NCI-H1105 (cell line): Measurements from ENCODE around the gene FOXN1.
"Not testable (repeated sequence)": the region's sequence is repeated elsewhere in the genome, so short reads cannot be mapped to it uniquely, and the experiment has no call there.

Source experiments
- DNase-seq: peaks from one replicate; lab custom pipeline; 2025; lab: John Stamatoyannopoulos, UW

Gene FOXN1

GRCh38 chr17:28505986-28506665 is at the start of gene FOXN1:
TSS of gene FOXN1 (plus strand) at chr17:28506348. CDS start at chr17:28523970, 17,622 bp downstream.
- DNase-seq: no peak

- DNase-seq: no peak
Observed at GRCh38 chr17:28457890-28458289, 48.3 kb upstream of the FOXN1 start.

GRCh38 chr17:28458881-28459280 is 47.3 kb upstream of the FOXN1 start:
- DNase-seq: not testable (repeated sequence)

DNA sequence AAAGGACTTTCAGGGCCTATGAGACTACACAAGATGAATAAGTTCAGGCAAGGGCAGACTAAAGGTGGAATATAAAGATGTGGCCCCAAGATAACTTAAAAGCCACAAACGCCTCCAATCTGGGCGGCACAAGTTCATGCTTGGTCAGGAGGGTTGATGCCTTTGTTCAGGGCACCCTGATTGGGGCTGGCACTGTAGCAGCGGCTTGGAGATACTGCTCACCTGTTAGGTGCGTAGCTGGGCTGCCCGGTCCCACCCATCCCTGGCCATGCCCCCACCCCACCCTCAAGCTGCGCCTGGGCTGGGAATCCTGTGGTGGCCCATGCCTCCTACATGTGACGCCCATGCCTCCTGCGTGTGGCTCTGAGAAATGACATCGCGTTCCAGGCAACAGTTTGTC is 45.2 kb upstream of the FOXN1 start:
- DNase-seq: no peak

GRCh38 chr17:28466001-28466400 is 40.1 kb upstream of the FOXN1 start:
- DNase-seq: no peak

DNA sequence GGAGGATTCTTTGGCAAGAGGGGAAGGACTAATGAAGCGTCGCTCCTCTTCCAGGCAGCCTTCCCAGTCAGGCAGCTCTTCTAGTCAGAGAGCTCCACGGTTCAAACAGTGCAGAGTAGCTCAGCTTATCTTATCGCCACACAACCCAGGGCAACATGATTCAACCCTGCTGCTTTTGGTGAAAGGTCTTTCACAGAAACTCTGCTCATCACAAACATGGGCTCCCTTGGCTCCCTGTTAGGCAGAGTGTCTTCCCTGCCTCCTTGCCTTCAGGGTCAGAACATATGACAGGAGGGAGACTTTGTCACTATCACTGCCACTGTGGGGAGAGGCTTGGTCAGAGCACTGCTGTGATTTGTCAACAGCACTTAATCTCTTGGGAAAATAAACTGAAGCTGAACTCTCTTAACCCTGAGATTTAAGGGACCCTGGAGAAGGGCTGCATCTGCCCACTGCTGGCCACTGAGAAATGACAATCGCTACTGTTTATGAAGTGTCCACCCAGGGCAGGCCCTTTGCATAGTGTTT is 39.6 kb upstream of the FOXN1 start:
- no peak for DNase-seq

GRCh38 chr17:28467456-28468025 is 38.6 kb upstream of the FOXN1 start:
- DNase-seq: no peak

- not testable (repeated sequence) for DNase-seq
Observed at GRCh38 chr17:28468033-28468735, 38.0 kb upstream of the FOXN1 start.

DNA sequence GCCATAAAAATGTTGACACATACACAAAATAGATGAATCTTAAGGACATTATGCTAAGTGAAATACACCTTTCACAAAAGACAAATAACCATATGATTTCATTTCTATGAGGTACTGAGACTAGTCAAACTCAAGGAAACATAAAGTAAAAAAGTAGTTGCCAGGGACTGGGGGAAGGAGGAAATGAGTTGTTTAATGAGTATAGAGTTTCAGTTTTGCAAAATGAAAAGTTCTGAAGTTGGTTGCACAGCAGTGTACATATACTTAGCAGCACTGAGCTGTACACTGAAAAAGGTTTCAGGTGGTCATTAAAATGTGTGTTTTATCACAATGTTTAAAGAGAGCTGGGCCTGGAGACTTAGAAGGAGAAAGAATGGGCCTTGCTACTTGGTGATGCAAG is 37.4 kb upstream of the FOXN1 start:
- DNase-seq: no peak

GRCh38 chr17:28469376-28469775 is 36.8 kb upstream of the FOXN1 start:
- DNase-seq: no peak

DNA sequence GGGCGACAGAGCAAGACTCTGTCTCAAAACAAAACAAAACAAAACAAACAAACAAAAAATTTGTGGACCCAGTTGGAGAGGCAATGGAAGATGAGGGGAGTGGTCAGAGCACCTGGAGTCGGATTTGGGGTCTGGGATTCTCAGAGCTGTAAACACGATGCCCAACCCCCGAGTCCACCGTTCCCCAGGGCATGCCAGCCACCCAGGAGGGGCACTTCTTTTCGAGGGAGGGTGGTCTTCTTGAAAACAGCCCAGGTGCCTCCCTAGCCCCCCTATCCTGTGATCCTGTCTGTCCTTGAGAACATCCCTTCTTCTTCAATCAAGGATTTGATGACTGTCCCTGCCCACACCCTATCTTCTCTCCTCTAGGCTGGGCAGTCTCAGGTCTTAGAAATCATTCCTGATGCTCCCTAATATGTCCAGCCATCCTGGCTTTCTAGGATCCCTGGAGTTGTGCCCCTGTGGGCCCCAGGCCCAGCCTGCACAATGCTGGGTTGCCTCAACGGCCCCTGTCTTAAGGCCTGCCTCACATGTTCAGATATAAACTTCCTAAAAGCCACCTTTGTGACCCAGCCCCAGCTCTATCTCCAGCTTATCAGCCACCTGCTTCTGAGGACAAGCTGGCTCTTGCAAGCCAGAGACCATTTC is 35.8 kb upstream of the FOXN1 start:
- DNase-seq: no peak

GRCh38 chr17:28470914-28471366 is 35.2 kb upstream of the FOXN1 start:
- no peak for DNase-seq

- no peak for DNase-seq
Observed at GRCh38 chr17:28471531-28472342, 34.4 kb upstream of the FOXN1 start.

- DNase-seq: no peak
Observed at GRCh38 chr17:28472871-28473497, 33.2 kb upstream of the FOXN1 start.

- no peak for DNase-seq
Observed at GRCh38 chr17:28473542-28473941, 32.6 kb upstream of the FOXN1 start, which contains the start of gene SLC13A2. TSS of gene SLC13A2 (plus strand) at chr17:28473644. CDS start at chr17:28473713, 69 bp downstream.

- DNase-seq: no peak
Observed at GRCh38 chr17:28474111-28474531, 32.0 kb upstream of the FOXN1 start.

DNA sequence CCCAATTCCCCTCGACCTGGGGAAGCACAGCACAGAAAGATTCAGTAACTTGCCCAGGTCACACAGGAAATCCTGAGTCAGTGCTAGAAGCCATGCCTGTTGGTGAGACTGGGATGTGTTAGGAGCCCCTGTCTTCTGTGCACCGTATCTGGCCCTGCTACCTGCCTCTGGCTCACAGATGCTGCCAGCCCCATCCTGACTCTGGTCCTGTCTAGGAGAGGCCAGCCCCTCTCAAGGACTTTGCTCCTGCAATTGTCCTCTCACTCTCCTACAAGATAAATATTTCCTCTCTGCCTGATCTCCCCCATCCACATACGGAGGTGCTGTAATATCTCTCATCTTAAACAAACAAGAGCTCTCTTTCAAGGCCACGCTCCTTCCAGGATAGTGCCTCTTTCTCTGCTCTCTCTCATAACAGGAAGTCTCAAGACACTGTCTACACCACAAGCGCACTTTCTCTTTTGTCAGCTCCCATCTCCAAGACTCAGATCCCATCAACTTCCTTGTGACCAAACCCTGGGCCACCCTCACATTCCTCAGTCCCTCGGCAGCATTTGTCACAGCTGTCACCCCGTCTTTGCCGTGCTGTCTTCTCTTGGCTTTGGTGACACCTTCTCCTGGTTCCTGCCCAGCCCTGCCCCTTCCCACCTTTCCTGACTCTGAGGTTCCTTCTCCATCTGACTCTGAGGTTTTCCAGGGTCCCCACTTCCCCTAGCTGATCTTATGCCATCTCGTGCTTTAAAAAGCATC is 30.8 kb upstream of the FOXN1 start:
- DNase-seq: no peak

- DNase-seq: no peak
Observed at GRCh38 chr17:28476076-28476865, 29.9 kb upstream of the FOXN1 start.

- DNase-seq: no peak
Observed at GRCh38 chr17:28477928-28478327, 28.2 kb upstream of the FOXN1 start.
